ENCODE data around the gene ME1. TPM values are rescaled to one million over a fixed set of nuclear protein-coding genes. Genes with fewer than 3 reads are reported as not detected.

Gene ME1
- total RNA-seq, 2 donors from 2014 or later, result 13.8 to 22.9 TPM

DNA sequence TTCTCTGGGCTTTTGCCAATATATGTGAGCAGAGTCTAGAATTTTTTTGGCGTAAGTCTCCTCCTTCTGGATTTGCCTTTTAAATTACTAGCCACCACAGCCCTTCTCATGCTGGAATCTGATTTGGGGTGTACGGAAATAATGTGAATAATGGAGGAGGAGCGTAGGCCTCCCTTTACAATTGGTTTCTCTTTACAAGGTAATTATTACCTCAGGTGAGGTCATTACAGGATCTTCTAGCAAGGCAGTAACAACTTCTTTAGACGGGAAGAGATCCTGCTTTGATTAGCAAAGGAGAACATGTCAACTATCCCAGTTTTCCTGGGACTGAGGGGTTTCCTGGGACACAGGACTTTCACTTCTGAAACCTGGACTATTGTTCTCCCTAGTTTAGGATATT is 228.8 kb downstream of the ME1 start:
- TF ChIP-seq, protein P1, sequence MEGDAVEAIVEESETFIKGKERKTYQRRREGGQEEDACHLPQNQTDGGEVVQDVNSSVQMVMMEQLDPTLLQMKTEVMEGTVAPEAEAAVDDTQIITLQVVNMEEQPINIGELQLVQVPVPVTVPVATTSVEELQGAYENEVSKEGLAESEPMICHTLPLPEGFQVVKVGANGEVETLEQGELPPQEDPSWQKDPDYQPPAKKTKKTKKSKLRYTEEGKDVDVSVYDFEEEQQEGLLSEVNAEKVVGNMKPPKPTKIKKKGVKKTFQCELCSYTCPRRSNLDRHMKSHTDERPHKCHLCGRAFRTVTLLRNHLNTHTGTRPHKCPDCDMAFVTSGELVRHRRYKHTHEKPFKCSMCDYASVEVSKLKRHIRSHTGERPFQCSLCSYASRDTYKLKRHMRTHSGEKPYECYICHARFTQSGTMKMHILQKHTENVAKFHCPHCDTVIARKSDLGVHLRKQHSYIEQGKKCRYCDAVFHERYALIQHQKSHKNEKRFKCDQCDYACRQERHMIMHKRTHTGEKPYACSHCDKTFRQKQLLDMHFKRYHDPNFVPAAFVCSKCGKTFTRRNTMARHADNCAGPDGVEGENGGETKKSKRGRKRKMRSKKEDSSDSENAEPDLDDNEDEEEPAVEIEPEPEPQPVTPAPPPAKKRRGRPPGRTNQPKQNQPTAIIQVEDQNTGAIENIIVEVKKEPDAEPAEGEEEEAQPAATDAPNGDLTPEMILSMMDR (IDR thresholded peaks at IDR 0.05), result no peak

GRCh38 chr6:83199863-83200225 is 231.0 kb downstream of the ME1 start:
- TF ChIP-seq, protein P1 (IDR thresholded peaks at IDR 0.05), result no peak
- H3K27me3 ChIP-seq (replicated peaks; ENCODE audit: insufficient read depth), result no peaks in the 10 kb centered on the region
- no peak for ATAC-seq (ENCODE audit: insufficient number of reproducible peaks, low FRiP score, low read depth)
- H3K27ac ChIP-seq, result no peak overlapping the region
- H3K36me3 ChIP-seq, result no peaks in the 10 kb centered on the region
- H3K9me3 ChIP-seq, result no peaks in the 10 kb centered on the region
- H3K4me3 ChIP-seq, result no peak overlapping the region
- peaks cover 0 to 6% of the 10 kb centered on the region in 2 donors for H3K4me1 ChIP-seq (ENCODE audit: control insufficient read depth in 1 of 2, low read depth in 2 of 2)
- DNase-seq (ENCODE audit: low spot score), result no peak

More for the DNA sequence above, 228.8 kb downstream of the ME1 start:
- Histone ChIP-seq H3K36me3 (no peaks in the 10 kb centered on the region), H3K27me3 (replicated peaks; ENCODE audit: insufficient read depth) (no peaks in the 10 kb centered on the region), H3K4me1 (ENCODE audit: control insufficient read depth in 1 of 2, low read depth in 2 of 2) (no peaks in the 10 kb centered on the region), H3K4me3 (no peak overlapping the region), H3K9me3 (no peaks in the 10 kb centered on the region), H3K27ac (no peak overlapping the region)
- DNase-seq (ENCODE audit: low spot score) (no peak), ATAC-seq (ENCODE audit: insufficient number of reproducible peaks, low FRiP score, low read depth) (no peak)

- Histone ChIP-seq H3K4me3 (no peak overlapping the region), H3K9me3 (no peaks in the 10 kb centered on the region), H3K27ac (peak overlapping the region in 1 of 2 donors; percentile 29), H3K27me3 (replicated peaks; ENCODE audit: insufficient read depth) (no peaks in the 10 kb centered on the region), H3K36me3 (no peaks in the 10 kb centered on the region), H3K4me1 (ENCODE audit: control insufficient read depth in 1 of 2, low read depth in 2 of 2) (peaks cover 3 to 10% of the 10 kb centered on the region in 2 donors)
- no peak for ATAC-seq (ENCODE audit: insufficient number of reproducible peaks, low FRiP score, low read depth)
- TF ChIP-seq, protein P1 (IDR thresholded peaks at IDR 0.05), result no peak
- DNase-seq (ENCODE audit: low spot score), result no peak
These were observed 231.5 kb downstream of the ME1 start for GRCh38 chr6:83199173-83199862.

- Histone ChIP-seq H3K4me1 (ENCODE audit: control insufficient read depth in 1 of 2, low read depth in 2 of 2) (peaks cover 5 to 14% of the 10 kb centered on the region in 2 donors), H3K4me3 (no peak overlapping the region), H3K9me3 (no peaks in the 10 kb centered on the region), H3K36me3 (no peaks in the 10 kb centered on the region), H3K27ac (peak overlapping the region in 1 of 2 donors; percentile 29), H3K27me3 (replicated peaks; ENCODE audit: insufficient read depth) (no peaks in the 10 kb centered on the region)
- DNase-seq (ENCODE audit: low spot score), result no peak
- TF ChIP-seq, protein P1 (IDR thresholded peaks at IDR 0.05), result no peak
- ATAC-seq (ENCODE audit: insufficient number of reproducible peaks, low FRiP score, low read depth), result no peak
These were observed 232.2 kb downstream of the ME1 start for GRCh38 chr6:83198486-83199172.

DNA sequence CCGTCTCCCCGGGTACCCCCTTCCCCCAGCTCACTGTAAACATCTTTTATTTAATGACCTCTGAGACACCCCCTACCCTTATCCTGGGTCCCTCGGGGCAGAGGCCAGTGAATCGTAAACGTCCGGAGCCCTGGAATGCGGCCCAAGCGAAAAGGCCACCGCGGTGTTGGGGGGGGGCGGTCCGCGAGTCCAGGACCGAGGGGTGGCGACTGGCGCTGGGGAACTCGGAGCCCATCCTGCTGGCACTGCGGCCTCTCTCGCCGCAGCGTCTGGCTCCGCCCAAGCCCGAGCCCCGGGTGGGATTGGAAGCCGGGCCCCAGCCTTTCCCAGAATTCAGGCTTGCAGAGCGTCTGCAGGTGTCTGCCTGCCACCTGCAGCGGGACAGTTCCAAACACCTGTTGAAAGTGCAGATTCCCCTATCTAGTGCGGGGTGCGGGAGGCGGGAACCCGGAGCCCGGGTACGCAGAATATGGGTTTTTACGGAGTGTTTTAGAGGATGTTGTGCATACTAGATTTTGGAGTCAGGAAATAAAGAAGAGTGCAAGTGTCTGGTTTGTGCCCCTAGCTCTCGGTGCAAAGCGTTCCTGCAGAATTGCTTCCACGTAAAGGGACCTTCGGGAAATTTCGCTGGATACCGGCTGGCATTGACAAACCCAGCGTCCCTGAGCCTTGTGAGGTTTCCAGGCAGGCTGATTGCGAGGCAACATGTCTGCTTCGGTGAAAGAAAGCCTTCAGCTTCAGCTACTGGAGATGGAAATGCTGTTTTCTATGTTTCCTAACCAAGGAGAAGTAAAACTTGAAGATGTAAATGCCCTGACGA is 236.9 kb downstream of the ME1 start:
- peak; percentile 25 for ATAC-seq (ENCODE audit: insufficient number of reproducible peaks, low FRiP score, low read depth)
- H3K4me3 ChIP-seq, result peak overlapping the region; percentile 88
- peaks cover 17 to 36% of the 10 kb centered on the region in 2 donors for H3K4me1 ChIP-seq (ENCODE audit: control insufficient read depth in 1 of 2, low read depth in 2 of 2)
- no peaks in the 10 kb centered on the region for H3K9me3 ChIP-seq
- H3K27ac ChIP-seq, result peak overlapping the region; percentile 80 to 85
- no peak for DNase-seq (ENCODE audit: low spot score)
- TF ChIP-seq, protein P1 (IDR thresholded peaks at IDR 0.05), result no peak
- no peaks in the 10 kb centered on the region for H3K36me3 ChIP-seq
- no peaks in the 10 kb centered on the region for H3K27me3 ChIP-seq (replicated peaks; ENCODE audit: insufficient read depth)
